ENCODE measurements around the gene TRPV3.

DNA sequence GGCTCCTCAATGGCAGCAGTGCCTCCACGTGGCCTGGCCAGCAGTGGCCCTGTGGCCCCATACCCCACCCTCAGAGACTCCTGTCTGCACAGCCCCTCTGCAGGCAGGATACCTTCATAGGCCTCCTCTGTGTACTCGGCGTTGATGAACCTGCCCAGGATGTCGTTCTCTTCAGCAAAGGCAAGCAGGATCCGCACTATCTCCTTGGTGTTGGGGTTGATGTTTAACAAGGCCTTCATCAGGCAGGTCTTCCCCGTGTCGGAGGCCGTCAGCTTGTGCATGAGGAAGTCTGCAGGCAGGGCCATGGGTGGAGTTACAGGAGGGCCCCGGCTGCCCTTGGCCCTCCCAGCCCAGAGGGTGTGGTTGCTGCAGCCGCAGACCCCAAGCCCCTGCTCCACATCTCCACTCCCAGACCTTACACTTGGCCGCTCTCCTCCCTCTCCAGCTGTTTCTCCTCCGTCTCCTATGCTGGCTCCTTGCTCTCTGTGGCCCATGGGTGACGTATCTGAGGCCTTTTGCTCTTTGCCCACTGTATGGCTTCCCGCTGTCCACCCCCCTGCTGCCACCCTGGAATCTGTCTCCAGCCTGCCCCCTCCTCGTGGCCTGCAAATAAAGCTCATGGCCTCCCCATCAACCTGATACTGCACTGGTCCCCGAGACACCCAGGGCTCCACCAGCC is 15.1 kb downstream of the TRPV3 start:
- TF ChIP-seq CTCF (IDR thresholded peaks at IDR 0.05 in 2 of 3, conservative IDR thresholded peaks at IDR 0.05 in 1 of 3; ENCODE audit: borderline replicate concordance in 1 of 3, insufficient read depth in 1 of 3, low read depth in 2 of 3, low read length in 2 of 3) (no peak), POLR2A (IDR thresholded peaks at IDR 0.05; ENCODE audit: borderline replicate concordance, extremely low read depth, insufficient read depth, insufficient read length) (no peak), EZH2 (IDR thresholded peaks at IDR 0.05) (no peak), JUND (IDR thresholded peaks at IDR 0.05) (no peak), SIN3A (IDR thresholded peaks at IDR 0.05; ENCODE audit: low read depth) (no peak)
- TF ChIP-seq, protein P1, sequence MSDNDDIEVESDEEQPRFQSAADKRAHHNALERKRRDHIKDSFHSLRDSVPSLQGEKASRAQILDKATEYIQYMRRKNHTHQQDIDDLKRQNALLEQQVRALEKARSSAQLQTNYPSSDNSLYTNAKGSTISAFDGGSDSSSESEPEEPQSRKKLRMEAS (IDR thresholded peaks at IDR 0.05): no peak

Measured in HCT116 (cell line).